A549 treated with dexamethasone at 1 μM for 4 hours (cell line): ENCODE measurements around the gene RAPGEF3. TPM values are rescaled to one million over a fixed set of nuclear protein-coding genes. Genes with fewer than 3 reads are reported as not detected.

Experiments used
- total RNA-seq: library from RNA; stranded (reverse); fragments of 200-300 nt; extraction: Qiagen RNA extraction; gene quantifications from 5 replicates; pipeline ENCODE4 v1.2.3, GENCODE V29; 2022

RAPGEF3 gene
- 0.51 to 0.72 TPM (median 0.60 TPM) in 5 replicates for total RNA-seq

GRCh38 chr12:47758834-47759690 is at the start of gene RAPGEF3:
Gene RAPGEF3 (minus strand): TSS chr12:47758880. CDS start chr12:47758556, 324 bp downstream.

GRCh38 chr12:47773062-47773857 is 14.6 kb upstream of the RAPGEF3 start, which contains the start of gene SLC48A1:
Gene SLC48A1 (plus strand): TSS chr12:47773238. CDS start chr12:47773305, 67 bp downstream.

GRCh38 chr12:47725091-47725772 is 33.4 kb downstream of the RAPGEF3 start, which contains the start of gene ENDOU:
Gene ENDOU (minus strand): TSS chr12:47725490. CDS start chr12:47725413, 77 bp downstream.

GRCh38 chr12:47705566-47706425 is 52.9 kb downstream of the RAPGEF3 start, which contains the start of gene RPAP3:
Gene RPAP3 (minus strand): TSS chr12:47706030. CDS start chr12:47702840, 3,190 bp downstream.

Other genes with a start within 250 kb of the RAPGEF3 start
- gene RPAP3, start 52.9 kb downstream of the RAPGEF3 start, total RNA-seq, result 35.6 to 45.5 TPM (median 41.2 TPM) in 5 replicates
- 0.07 to 0.09 TPM in 2 of 5 replicates, not detected in the others for gene ENDOU, start 33.4 kb downstream of the RAPGEF3 start, total RNA-seq
- gene SLC48A1, start 14.4 kb upstream of the RAPGEF3 start, total RNA-seq, result 21.1 to 30.5 TPM (median 27.9 TPM) in 5 replicates
- 47.6 to 73.5 TPM (median 65.8 TPM) in 5 replicates for gene HDAC7, start 61.0 kb upstream of the RAPGEF3 start, total RNA-seq
- gene VDR, start 146.1 kb upstream of the RAPGEF3 start, total RNA-seq, result 2.7 to 3.5 TPM (median 3.1 TPM) in 5 replicates
- gene TMEM106C, start 204.7 kb upstream of the RAPGEF3 start, total RNA-seq, result 116 to 133 TPM (median 125 TPM) in 5 replicates
- 0.06 to 0.18 TPM (median 0.11 TPM) in 5 replicates for gene COL2A1, start 245.6 kb upstream of the RAPGEF3 start, total RNA-seq